Body of pancreas (tissue), 4 donors: ENCODE measurements around the gene ATP6V1B1.

Source experiments
- CTCF ChIP-seq, 7 experiments: fragments of 450-650 bp in 4 of 7; fragments of 200-600 bp in 3 of 7; sonication (generic) in 3 of 7; IDR thresholded peaks; one replicate each; pipeline ENCODE4 v1.5.1; 2016 to 2019; ENCODE audit warnings: antibody characterized with exemption in 7 of 7
- POLR2A ChIP-seq, 3 donors: fragments of 450-650 bp; IDR thresholded peaks; one replicate each; pipeline ENCODE4 v1.6.1; 2016; ENCODE audit warnings: antibody characterized with exemption in 3 of 3, mild to moderate bottlenecking in 2 of 3

DNA sequence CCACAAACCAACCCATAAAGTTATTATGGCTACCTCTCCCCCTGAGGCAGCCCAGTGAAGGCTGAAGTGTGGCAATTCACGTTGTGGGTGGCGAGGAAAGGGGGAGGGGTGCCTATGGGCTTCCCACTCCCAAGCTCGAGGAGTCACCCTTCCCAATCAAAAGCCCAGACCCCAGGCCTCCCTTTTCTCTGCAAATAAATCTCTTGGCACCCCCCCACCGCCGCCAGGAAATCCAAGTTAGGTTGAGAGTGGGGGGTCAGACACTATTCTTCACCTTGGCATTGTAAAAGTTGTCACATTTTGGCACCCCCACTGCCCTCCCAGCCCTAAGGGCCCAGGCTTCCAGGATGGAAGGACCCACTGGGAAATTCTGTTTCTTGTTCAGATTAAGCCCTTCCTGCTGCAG lies 49.6 kb downstream of the ATP6V1B1 start:
- no peak for TF ChIP-seq CTCF (IDR thresholded peaks at IDR 0.05)
- no peak for TF ChIP-seq POLR2A (IDR thresholded peaks at IDR 0.05)
